AG04449 (cell line): ENCODE results near the gene ACTR2.
A peak's percentile ranks its signal among the peaks of the same experiment; 100 is the strongest.

ENCODE experiments used
- CTCF ChIA-PET: fragments of 350-600 bp; formaldehyde crosslinking; extraction: SDS; loops from one replicate; lab custom pipeline; 2021; ENCODE audit warnings: antibody characterized with exemption; lab: Yijun Ruan, JAX
- POLR2A ChIA-PET: fragments of 400-600, 350-600 bp; formaldehyde crosslinking; extraction: SDS; loops from one replicate; lab custom pipeline; 2020; ENCODE audit warnings: antibody characterized with exemption, inconsistent platforms; lab: Yijun Ruan, JAX
- DNase-seq: peaks from one replicate; pipeline ENCODE4 v3.0.0-alpha.2; 2010; ENCODE audit warnings: low read depth, low spot score
- H3K4me3 ChIP-seq: 2 replicates; pipeline ENCODE4 v1.5.1; 2011; ENCODE audit warnings: low read depth, mild to moderate bottlenecking, control low read depth, low read length
- CTCF ChIP-seq: IDR thresholded peaks from one replicate; pipeline ENCODE4 v1.5.1; 2011; ENCODE audit warnings: mild to moderate bottlenecking, moderate library complexity, low read length, control low read depth, inconsistent platforms; ENCODE audit not compliant: insufficient read depth; ENCODE audit errors: missing control alignments

The ACTR2 gene

GRCh38 chr2:65300761-65301711, 73.4 kb downstream of the ACTR2 start:
- POLR2A ChIA-PET: interaction anchor here (0.6 to 2.4 kb wide), 7 partner anchors 19 to 135 kb away, joined by 3 to 21 read pairs (median 6); partner anchors contain the start of gene ACTR2
- H3K4me3 ChIP-seq: peak overlapping the region; percentile 39
- CTCF ChIA-PET: interaction anchor here (1.1 to 4.4 kb wide), 5 partner anchors 15 to 134 kb away, joined by 3 to 15 read pairs (median 4); no protein-coding TSS in a partner anchor

GRCh38 chr2:65305934-65306333, 78.3 kb downstream of the ACTR2 start:
- no peak overlapping the region for H3K4me3 ChIP-seq
- TF ChIP-seq CTCF: no peak
- ChIA-PET CTCF (no interaction called here), POLR2A (no interaction called here)
- DNase-seq: no peak

More at GRCh38 chr2:65300761-65301711, 73.4 kb downstream of the ACTR2 start:
- no peak for TF ChIP-seq CTCF
- peak; percentile 77 for DNase-seq

- no peak for TF ChIP-seq CTCF
- POLR2A ChIA-PET: no interaction called here
- CTCF ChIA-PET: no interaction called here
- H3K4me3 ChIP-seq: no peak overlapping the region
- DNase-seq: no peak
These were observed 82.1 kb downstream of the ACTR2 start for GRCh38 chr2:65309699-65310098.

GRCh38 chr2:65311049-65311448, 83.4 kb downstream of the ACTR2 start:
- ChIA-PET POLR2A (no interaction called here), CTCF (interaction anchor here (1.0 kb wide), 1 partner anchor 10 kb away, joined by 3 read pairs; no protein-coding TSS in a partner anchor)
- H3K4me3 ChIP-seq: no peak overlapping the region
- no peak for DNase-seq
- no peak for TF ChIP-seq CTCF

GRCh38 chr2:65311596-65311995, 84.0 kb downstream of the ACTR2 start:
- H3K4me3 ChIP-seq: no peak overlapping the region
- ChIA-PET POLR2A (no interaction called here), CTCF (interaction anchor here (1.0 kb wide), 1 partner anchor 9 kb away, joined by 3 read pairs; no protein-coding TSS in a partner anchor)
- no peak for TF ChIP-seq CTCF
- DNase-seq: no peak

- CTCF ChIA-PET: no interaction called here
- no peak for DNase-seq
- POLR2A ChIA-PET: no interaction called here
- H3K4me3 ChIP-seq: no peak overlapping the region
- TF ChIP-seq CTCF: peak; percentile 25
These were observed 85.7 kb downstream of the ACTR2 start for GRCh38 chr2:65313126-65313953.
